ENCODE measurements around the gene TIAM2. TPM values are rescaled to one million over a fixed set of nuclear protein-coding genes. Genes with fewer than 3 reads are reported as not detected.

TIAM2 gene
- total RNA-seq, 3 donors from 2014 or later (not counting 1 experiment from before 2014, with no cell fraction given), result 6.5 to 11.1 (median 8.7) TPM

- H3K27me3 Mint-ChIP-seq (ENCODE audit: low read depth in 2 of 2), result no peaks in the 10 kb centered on the region
- 100% methylated on average over 3 of the region's 3 CpGs for WGBS (ENCODE audit: insufficient coverage)
- Histone ChIP-seq H3K9me3 (ENCODE audit: control insufficient read depth, insufficient read depth, low read length) (no peaks in the 10 kb centered on the region), H3K4me1 (ENCODE audit: control insufficient read depth, insufficient read depth, low read length) (no peaks in the 10 kb centered on the region), H3K4me3 (ENCODE audit: low read length) (no peak overlapping the region), H3K36me3 (ENCODE audit: control insufficient read depth, insufficient read depth, low read length) (peaks cover 49% of the 10 kb centered on the region), H3K27ac (ENCODE audit: low read length) (no peak overlapping the region), H3K27me3 (ENCODE audit: control insufficient read depth, insufficient read depth, low read length) (no peaks in the 10 kb centered on the region)
- no peak for TF ChIP-seq CTCF (IDR thresholded peaks at IDR 0.05)
- DNase-seq (no peak), ATAC-seq (no peak)
- H3K9me3 Mint-ChIP-seq, result no peaks in the 10 kb centered on the region
- H3K4me3 Mint-ChIP-seq, result no peak overlapping the region
- intact Hi-C loops (cut with micrococcal nuclease), result no loop called here
- no peaks in the 10 kb centered on the region for H3K36me3 Mint-ChIP-seq
- H3K27ac Mint-ChIP-seq, result no peak overlapping the region
- peaks cover 14 to 20% of the 10 kb centered on the region in 2 donors for H3K4me1 Mint-ChIP-seq
Measured at GRCh38 chr6:155259204-155259603, 264.1 kb downstream of the TIAM2 start.

- H3K4me1 ChIP-seq (ENCODE audit: control insufficient read depth, insufficient read depth, low read length), result no peaks in the 10 kb centered on the region
- intact Hi-C loops (cut with micrococcal nuclease), result no loop called here
- H3K27ac ChIP-seq (ENCODE audit: low read length), result no peak overlapping the region
- Mint-ChIP-seq H3K27ac (no peak overlapping the region), H3K27me3 (ENCODE audit: low read depth in 2 of 2) (no peaks in the 10 kb centered on the region), H3K36me3 (no peaks in the 10 kb centered on the region), H3K9me3 (no peaks in the 10 kb centered on the region), H3K4me1 (peaks cover 14 to 15% of the 10 kb centered on the region in 2 donors), H3K4me3 (no peak overlapping the region)
- no peak for DNase-seq
- no peak for ATAC-seq
- no peaks in the 10 kb centered on the region for H3K27me3 ChIP-seq (ENCODE audit: control insufficient read depth, insufficient read depth, low read length)
- H3K36me3 ChIP-seq (ENCODE audit: control insufficient read depth, insufficient read depth, low read length), result peaks cover 48% of the 10 kb centered on the region
- H3K4me3 ChIP-seq (ENCODE audit: low read length), result no peak overlapping the region
- 95% methylated on average over 5 of the region's 5 CpGs for whole genome bisulfite sequencing (ENCODE audit: insufficient coverage)
- H3K9me3 ChIP-seq (ENCODE audit: control insufficient read depth, insufficient read depth, low read length), result no peaks in the 10 kb centered on the region
- TF ChIP-seq CTCF (IDR thresholded peaks at IDR 0.05), result no peak
Measured at GRCh38 chr6:155259897-155260296, 264.8 kb downstream of the TIAM2 start.

- H3K36me3 ChIP-seq (ENCODE audit: control insufficient read depth, insufficient read depth, low read length), result peaks cover 47% of the 10 kb centered on the region
Measured at GRCh38 chr6:155260686-155261085, 265.6 kb downstream of the TIAM2 start.

More at GRCh38 chr6:155260686-155261085, 265.6 kb downstream of the TIAM2 start:
- no peak for ATAC-seq
- Mint-ChIP-seq H3K4me1 (peaks cover 10 to 14% of the 10 kb centered on the region in 2 donors), H3K9me3 (no peaks in the 10 kb centered on the region), H3K36me3 (no peaks in the 10 kb centered on the region), H3K27me3 (ENCODE audit: low read depth in 2 of 2) (no peaks in the 10 kb centered on the region), H3K4me3 (no peak overlapping the region), H3K27ac (no peak overlapping the region)
- Histone ChIP-seq H3K27ac (ENCODE audit: low read length) (no peak overlapping the region), H3K9me3 (ENCODE audit: control insufficient read depth, insufficient read depth, low read length) (no peaks in the 10 kb centered on the region), H3K27me3 (ENCODE audit: control insufficient read depth, insufficient read depth, low read length) (no peaks in the 10 kb centered on the region), H3K4me1 (ENCODE audit: control insufficient read depth, insufficient read depth, low read length) (no peaks in the 10 kb centered on the region), H3K4me3 (ENCODE audit: low read length) (no peak overlapping the region)
- WGBS (ENCODE audit: insufficient coverage), result 90% methylated on average over 3 of the region's 3 CpGs
- DNase-seq, result no peak
- no peak for TF ChIP-seq CTCF (IDR thresholded peaks at IDR 0.05)
- intact Hi-C loops (cut with micrococcal nuclease), result no loop called here
